Panc1 (cell line): ENCODE measurements around the gene CSMD2.

Experiments used
- POLR2AphosphoS5 ChIP-seq: IDR thresholded peaks from 2 replicates; pipeline ENCODE4 v1.6.1; 2012; ENCODE audit warnings: mild to moderate bottlenecking, low read depth, low read length, moderate library complexity
- SIN3A ChIP-seq: IDR thresholded peaks from 2 replicates; pipeline ENCODE4 v1.6.1; 2012; ENCODE audit warnings: low read depth, mild to moderate bottlenecking, low read length, moderate library complexity, borderline replicate concordance; ENCODE audit not compliant: insufficient read depth
- TCF7L2 ChIP-seq: IDR thresholded peaks from 2 replicates; pipeline ENCODE4 v1.6.1; 2011; ENCODE audit warnings: mild to moderate bottlenecking, low read depth, low read length, inconsistent platforms
- TF ChIP-seq, protein P1 (sequence below), 2 experiments: IDR thresholded peaks; 2 replicates each; pipeline ENCODE4 v1.6.1; 2011 to 2012; ENCODE audit warnings: low read depth in 2 of 2, control low read depth in 1 of 2, low read length in 1 of 2, mild to moderate bottlenecking in 1 of 2, moderate library complexity in 1 of 2; ENCODE audit not compliant: insufficient read depth in 1 of 2
- TF ChIP-seq, protein P2 (sequence below): fragments of 450-650 bp; IDR thresholded peaks from 2 replicates; pipeline ENCODE4 v1.5.1; 2017; ENCODE audit warnings: mild to moderate bottlenecking

DNA sequence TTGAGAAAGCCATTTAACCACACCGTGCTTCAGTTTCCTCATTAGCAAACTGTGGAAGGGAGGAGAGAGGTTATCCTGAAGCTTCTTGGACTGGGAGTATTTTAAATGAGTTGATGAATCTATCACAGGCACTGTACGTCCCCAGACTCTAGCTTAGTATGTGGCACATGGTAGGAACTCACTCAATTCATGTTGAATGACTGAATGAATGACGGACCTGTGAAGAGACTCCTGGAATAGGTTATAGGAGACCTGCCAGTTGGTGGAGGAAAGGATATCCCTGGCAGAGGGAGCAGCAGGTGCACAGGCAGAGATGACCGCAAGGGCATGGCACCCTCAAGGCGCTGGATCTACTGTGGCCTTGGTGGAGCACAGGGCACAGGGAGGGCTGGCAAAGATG lies 182.6 kb downstream of the CSMD2 start:
- TF ChIP-seq, protein P1, sequence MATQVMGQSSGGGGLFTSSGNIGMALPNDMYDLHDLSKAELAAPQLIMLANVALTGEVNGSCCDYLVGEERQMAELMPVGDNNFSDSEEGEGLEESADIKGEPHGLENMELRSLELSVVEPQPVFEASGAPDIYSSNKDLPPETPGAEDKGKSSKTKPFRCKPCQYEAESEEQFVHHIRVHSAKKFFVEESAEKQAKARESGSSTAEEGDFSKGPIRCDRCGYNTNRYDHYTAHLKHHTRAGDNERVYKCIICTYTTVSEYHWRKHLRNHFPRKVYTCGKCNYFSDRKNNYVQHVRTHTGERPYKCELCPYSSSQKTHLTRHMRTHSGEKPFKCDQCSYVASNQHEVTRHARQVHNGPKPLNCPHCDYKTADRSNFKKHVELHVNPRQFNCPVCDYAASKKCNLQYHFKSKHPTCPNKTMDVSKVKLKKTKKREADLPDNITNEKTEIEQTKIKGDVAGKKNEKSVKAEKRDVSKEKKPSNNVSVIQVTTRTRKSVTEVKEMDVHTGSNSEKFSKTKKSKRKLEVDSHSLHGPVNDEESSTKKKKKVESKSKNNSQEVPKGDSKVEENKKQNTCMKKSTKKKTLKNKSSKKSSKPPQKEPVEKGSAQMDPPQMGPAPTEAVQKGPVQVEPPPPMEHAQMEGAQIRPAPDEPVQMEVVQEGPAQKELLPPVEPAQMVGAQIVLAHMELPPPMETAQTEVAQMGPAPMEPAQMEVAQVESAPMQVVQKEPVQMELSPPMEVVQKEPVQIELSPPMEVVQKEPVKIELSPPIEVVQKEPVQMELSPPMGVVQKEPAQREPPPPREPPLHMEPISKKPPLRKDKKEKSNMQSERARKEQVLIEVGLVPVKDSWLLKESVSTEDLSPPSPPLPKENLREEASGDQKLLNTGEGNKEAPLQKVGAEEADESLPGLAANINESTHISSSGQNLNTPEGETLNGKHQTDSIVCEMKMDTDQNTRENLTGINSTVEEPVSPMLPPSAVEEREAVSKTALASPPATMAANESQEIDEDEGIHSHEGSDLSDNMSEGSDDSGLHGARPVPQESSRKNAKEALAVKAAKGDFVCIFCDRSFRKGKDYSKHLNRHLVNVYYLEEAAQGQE (IDR thresholded peaks at IDR 0.05; ENCODE audit: insufficient read depth in 1 of 2, low read depth in 2 of 2, low read length in 1 of 2) = no peak
- TF ChIP-seq, protein P2, sequence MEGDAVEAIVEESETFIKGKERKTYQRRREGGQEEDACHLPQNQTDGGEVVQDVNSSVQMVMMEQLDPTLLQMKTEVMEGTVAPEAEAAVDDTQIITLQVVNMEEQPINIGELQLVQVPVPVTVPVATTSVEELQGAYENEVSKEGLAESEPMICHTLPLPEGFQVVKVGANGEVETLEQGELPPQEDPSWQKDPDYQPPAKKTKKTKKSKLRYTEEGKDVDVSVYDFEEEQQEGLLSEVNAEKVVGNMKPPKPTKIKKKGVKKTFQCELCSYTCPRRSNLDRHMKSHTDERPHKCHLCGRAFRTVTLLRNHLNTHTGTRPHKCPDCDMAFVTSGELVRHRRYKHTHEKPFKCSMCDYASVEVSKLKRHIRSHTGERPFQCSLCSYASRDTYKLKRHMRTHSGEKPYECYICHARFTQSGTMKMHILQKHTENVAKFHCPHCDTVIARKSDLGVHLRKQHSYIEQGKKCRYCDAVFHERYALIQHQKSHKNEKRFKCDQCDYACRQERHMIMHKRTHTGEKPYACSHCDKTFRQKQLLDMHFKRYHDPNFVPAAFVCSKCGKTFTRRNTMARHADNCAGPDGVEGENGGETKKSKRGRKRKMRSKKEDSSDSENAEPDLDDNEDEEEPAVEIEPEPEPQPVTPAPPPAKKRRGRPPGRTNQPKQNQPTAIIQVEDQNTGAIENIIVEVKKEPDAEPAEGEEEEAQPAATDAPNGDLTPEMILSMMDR = no peak
- TF ChIP-seq SIN3A (no peak), POLR2AphosphoS5 (no peak), TCF7L2 (no peak)
